Cardiac septum (tissue), 1 donor: ENCODE measurements around the gene PLA2G4A. TPM values are rescaled to one million over a fixed set of nuclear protein-coding genes. Genes with fewer than 3 reads are reported as not detected.

Experiments used
- total RNA-seq: library from RNA; stranded (reverse); fragmentation: NEBNext Ultra II Directional; extraction: Animal tissue kit (Norgen Biotek cat#: 25700); gene quantifications from one replicate; pipeline ENCODE4 v1.2.1, GENCODE V29; 2021
- donor health status: DM: no; HTN: no; CAD: no.

PLA2G4A gene
- total RNA-seq, 1 donor from 2014 or later: 1.3 TPM

Other genes starting within 250 kb of the PLA2G4A start
- gene PTGS2, start 148.5 kb upstream of the PLA2G4A start, total RNA-seq: 0.81 TPM